Activated CD8-positive, alpha-beta T cell treated with anti-CD3 and anti-CD28 coated beads for 36 hours (primary cell): ENCODE data around the gene LOXL4. TPM values are rescaled to one million over a fixed set of nuclear protein-coding genes. Genes with fewer than 3 reads are reported as not detected.

ENCODE experiments used
- ATAC-seq: fragments of 200-7000 bp; cut with Tn5 transposase; one replicate; pipeline ENCODE4 v1.10.0; 2021; ENCODE audit warnings: mild to moderate bottlenecking, moderate library complexity
- CTCF ChIA-PET: fragments of 350-600 bp; sonication (Branson Sonifier 250); formaldehyde crosslinking; loops from one replicate; lab custom pipeline; 2021; ENCODE audit warnings: antibody characterized with exemption; lab: Charles Lee
- POLR2A ChIA-PET: fragments of 350-600 bp; sonication (Branson Sonifier 250); formaldehyde crosslinking; loops from one replicate; lab custom pipeline; 2021; ENCODE audit warnings: antibody characterized with exemption; lab: Charles Lee
- DNase-seq: peaks from one replicate; pipeline ENCODE4 v3.0.0-alpha.2; 2020
- H3K27ac Mint-ChIP-seq: one replicate; pipeline ENCODE4 v1.8.0; 2021; ENCODE audit warnings: mild to moderate bottlenecking, mixed read lengths
- H3K27me3 Mint-ChIP-seq: one replicate; pipeline ENCODE4 v1.8.0; 2021; ENCODE audit warnings: mixed read lengths
- H3K36me3 Mint-ChIP-seq: one replicate; pipeline ENCODE4 v1.8.0; 2021; ENCODE audit warnings: low read depth, mixed read lengths
- H3K4me1 Mint-ChIP-seq: one replicate; pipeline ENCODE4 v1.8.0; 2021; ENCODE audit warnings: low read depth, mixed read lengths
- H3K4me3 Mint-ChIP-seq: one replicate; pipeline ENCODE4 v1.8.0; 2021; ENCODE audit warnings: mild to moderate bottlenecking, moderate library complexity, mixed read lengths
- H3K9me3 Mint-ChIP-seq: one replicate; pipeline ENCODE4 v1.8.0; 2021; ENCODE audit warnings: mixed read lengths
- CTCF ChIP-seq: fragments of 200-600 bp; IDR thresholded peaks from one replicate; pipeline ENCODE4 v1.8.0; 2022; ENCODE audit warnings: antibody characterized with exemption, mild to moderate bottlenecking
- intact Hi-C: fragments of 100-400 bp; cut with micrococcal nuclease; formaldehyde crosslinking; loops from one replicate; pipeline ENCODE4 v1.10.0; 2022
- total RNA-seq, 2 experiments: library from RNA; stranded (reverse); gene quantifications; one replicate each; pipeline ENCODE4 v1.2.3, GENCODE V29; 2021

Gene LOXL4
- total RNA-seq, 2 experiments from 2014 or later = not detected

- Mint-ChIP-seq H3K27ac (no peak overlapping the region), H3K4me3 (no peak overlapping the region), H3K4me1 (peaks cover 25% of the 10 kb centered on the region), H3K36me3 (peaks cover 65% of the 10 kb centered on the region), H3K27me3 (no peaks in the 10 kb centered on the region), H3K9me3 (peaks cover 19% of the 10 kb centered on the region)
- TF ChIP-seq CTCF = no peak
- intact Hi-C loops = no loop called here
- ATAC-seq = no peak
- ChIA-PET CTCF (no interaction called here), POLR2A (no interaction called here)
- no peak for DNase-seq
These were observed 52.6 kb downstream of the LOXL4 start for GRCh38 chr10:98215373-98215772.

GRCh38 chr10:98213740-98214139 is 54.3 kb downstream of the LOXL4 start:
- CTCF ChIA-PET = no interaction called here

GRCh38 chr10:98212196-98212595 is 55.8 kb downstream of the LOXL4 start:
- Mint-ChIP-seq H3K4me1 (peaks cover 34% of the 10 kb centered on the region), H3K4me3 (no peak overlapping the region), H3K9me3 (peaks cover 4% of the 10 kb centered on the region), H3K27me3 (no peaks in the 10 kb centered on the region), H3K27ac (no peak overlapping the region), H3K36me3 (peaks cover 62% of the 10 kb centered on the region)
- DNase-seq (no peak), ATAC-seq (no peak)
- ChIA-PET CTCF (no interaction called here), POLR2A (no interaction called here)
- TF ChIP-seq CTCF = no peak
- intact Hi-C loops = no loop called here

More at GRCh38 chr10:98213740-98214139, 54.3 kb downstream of the LOXL4 start:
- no peak for TF ChIP-seq CTCF
- Mint-ChIP-seq H3K4me3 (no peak overlapping the region), H3K36me3 (peaks cover 64% of the 10 kb centered on the region), H3K27me3 (no peaks in the 10 kb centered on the region), H3K9me3 (peaks cover 9% of the 10 kb centered on the region), H3K27ac (no peak overlapping the region), H3K4me1 (peaks cover 31% of the 10 kb centered on the region)
- POLR2A ChIA-PET = no interaction called here
- intact Hi-C loops = no loop called here
- ATAC-seq (no peak), DNase-seq (no peak)

- H3K27ac Mint-ChIP-seq = no peak overlapping the region
- POLR2A ChIA-PET = no interaction called here
- DNase-seq (no peak), ATAC-seq (no peak)
- no peaks in the 10 kb centered on the region for H3K27me3 Mint-ChIP-seq
- intact Hi-C loops = no loop called here
- peaks cover 52% of the 10 kb centered on the region for H3K36me3 Mint-ChIP-seq
- CTCF ChIA-PET = no interaction called here
- no peak for TF ChIP-seq CTCF
- H3K4me1 Mint-ChIP-seq = peaks cover 34% of the 10 kb centered on the region
- no peak overlapping the region for H3K4me3 Mint-ChIP-seq
- H3K9me3 Mint-ChIP-seq = no peaks in the 10 kb centered on the region
These were observed 58.6 kb downstream of the LOXL4 start for GRCh38 chr10:98209441-98209840.

GRCh38 chr10:98208925-98209324 is 59.1 kb downstream of the LOXL4 start:
- CTCF ChIA-PET = no interaction called here
- no peak overlapping the region for H3K27ac Mint-ChIP-seq
- H3K4me3 Mint-ChIP-seq = no peak overlapping the region
- H3K4me1 Mint-ChIP-seq = peaks cover 34% of the 10 kb centered on the region
- peaks cover 51% of the 10 kb centered on the region for H3K36me3 Mint-ChIP-seq
- no peaks in the 10 kb centered on the region for H3K9me3 Mint-ChIP-seq
- intact Hi-C loops = no loop called here
- no peak for ATAC-seq
- H3K27me3 Mint-ChIP-seq = no peaks in the 10 kb centered on the region
- TF ChIP-seq CTCF = no peak
- POLR2A ChIA-PET = no interaction called here
- no peak for DNase-seq
